GM12878 (cell line): ENCODE measurements around the gene CD55.

ENCODE experiments used
- CTCF ChIP-seq, 3 experiments: IDR thresholded peaks in 2 of 3; conservative IDR thresholded peaks in 1 of 3; 2 replicates each; pipeline ENCODE4 v1.5.1; 2011; ENCODE audit warnings: low read depth in 3 of 3, low read length in 3 of 3, mild to moderate bottlenecking in 3 of 3, control low read depth in 2 of 3, moderate library complexity in 2 of 3, inconsistent platforms in 1 of 3, mixed read lengths in 1 of 3; ENCODE audit not compliant: control insufficient read depth in 2 of 3, insufficient read depth in 1 of 3; ENCODE audit errors: extremely low read depth in 1 of 3
- EP300 ChIP-seq, 2 experiments: fragments of 150-350 bp in 1 of 2; IDR thresholded peaks; 2 replicates each; pipeline ENCODE4 v1.6.1; 2011 to 2012; ENCODE audit warnings: low read depth in 2 of 2, low read length in 2 of 2, borderline replicate concordance in 1 of 2, improper control_type of control experiment in 1 of 2, inconsistent platforms in 1 of 2; ENCODE audit not compliant: control insufficient read depth in 1 of 2
- IRF3 ChIP-seq: fragments of 450-650 bp; IDR thresholded peaks from 2 replicates; pipeline ENCODE4 v1.6.1; 2014; ENCODE audit warnings: mild to moderate bottlenecking
- NR2F1 ChIP-seq: fragments of 450-650 bp; conservative IDR thresholded peaks from 2 replicates; pipeline ENCODE4 v1.6.1; 2017; ENCODE audit warnings: mild to moderate bottlenecking
- SP1 ChIP-seq: IDR thresholded peaks from one replicate; pipeline ENCODE4 v1.6.1; 2011; ENCODE audit warnings: low read depth, low read length
- ZNF217 ChIP-seq: fragments of 450-650 bp; IDR thresholded peaks from 2 replicates; pipeline ENCODE4 v1.6.1; 2017; ENCODE audit warnings: antibody characterized with exemption, mild to moderate bottlenecking

GRCh38 chr1:207401578-207401977, 80.1 kb downstream of the CD55 start:
- TF ChIP-seq IRF3, result no peak
- 0 out of 6 replicates have a peak, but pooled peaks of 1 of the 3 experiments have one; percentile 7 for TF ChIP-seq CTCF (IDR thresholded peaks at IDR 0.05 in 2 of 3, conservative IDR thresholded peaks at IDR 0.05 in 1 of 3; ENCODE audit: control insufficient read depth in 2 of 3, extremely low read depth in 1 of 3, insufficient read depth in 1 of 3, low read depth in 3 of 3, low read length in 3 of 3)
- TF ChIP-seq ZNF217, result no peak
- no peak for TF ChIP-seq SP1
- no peak for TF ChIP-seq NR2F1
- no peak for TF ChIP-seq EP300 (IDR thresholded peaks at IDR 0.05; ENCODE audit: borderline replicate concordance in 1 of 2, control insufficient read depth in 1 of 2, low read depth in 2 of 2, low read length in 2 of 2)
